T1000 (cell line): Measurements from ENCODE around the gene FOXP1.
"Not testable (repeated sequence)": the region's sequence is repeated elsewhere in the genome, so short reads cannot be mapped to it uniquely, and the experiment has no call there.

Experiments
- DNase-seq: peaks from one replicate; lab custom pipeline; 2025; ENCODE audit warnings: mixed read lengths; lab: John Stamatoyannopoulos, UW

FOXP1 gene

DNA sequence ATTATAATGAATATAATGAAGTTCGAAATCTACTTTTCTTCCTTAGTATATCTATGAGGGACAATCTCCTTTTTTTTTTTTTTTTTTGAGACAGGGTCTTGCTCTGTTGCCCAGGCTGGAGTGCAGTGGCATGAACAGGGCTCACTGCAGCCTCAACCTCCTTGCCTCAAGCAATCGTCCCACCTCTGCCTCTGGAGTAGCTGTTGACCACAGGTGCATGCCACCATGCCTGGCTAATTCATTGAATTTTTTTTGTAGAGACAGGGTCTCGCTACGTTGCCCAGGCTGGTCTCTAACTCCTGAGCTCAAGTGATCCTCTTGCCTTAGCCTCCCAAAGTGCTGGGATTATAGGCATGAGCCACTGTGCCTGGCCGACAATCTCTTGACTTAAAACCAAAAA lies 607.5 kb downstream of the FOXP1 start:
- not testable (repeated sequence) for DNase-seq

DNA sequence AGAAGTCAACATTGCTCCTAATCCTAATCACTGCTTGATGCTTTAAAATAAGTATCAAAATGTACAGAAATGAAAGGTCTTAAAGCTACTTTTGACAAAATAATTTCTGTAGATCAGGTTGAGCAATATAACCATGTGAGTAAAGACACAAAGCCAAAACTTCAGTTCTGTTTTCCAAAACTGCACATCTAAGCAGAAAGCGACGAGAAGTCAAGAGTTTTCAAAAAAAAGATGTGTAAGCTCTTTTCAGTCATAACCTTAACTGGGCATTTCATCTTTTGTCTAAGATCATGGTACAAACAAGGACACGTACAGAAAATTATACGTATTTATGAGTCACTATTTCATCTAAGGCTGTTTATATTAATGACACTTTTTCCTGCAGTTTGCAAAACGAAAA lies 608.8 kb downstream of the FOXP1 start:
- no peak for DNase-seq

DNA sequence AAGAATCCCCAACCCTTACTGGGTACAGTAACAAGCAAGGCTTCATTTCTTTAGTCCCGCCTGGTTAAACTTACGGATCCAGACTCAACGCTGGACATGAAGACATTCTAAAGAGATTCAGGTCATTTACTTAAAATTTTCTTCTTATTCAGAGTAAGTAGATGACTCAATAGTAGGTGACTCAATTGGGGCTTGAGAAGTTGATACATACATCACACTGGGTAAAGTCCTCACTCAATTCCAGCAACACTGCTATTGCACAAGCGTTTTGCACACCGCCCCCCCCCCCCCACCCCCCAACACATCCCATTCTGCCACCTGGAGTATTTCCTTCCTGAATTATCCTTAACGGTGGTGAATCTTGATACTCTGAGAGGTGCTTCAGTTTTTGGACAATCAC lies 610.0 kb downstream of the FOXP1 start:
- DNase-seq = no peak

DNA sequence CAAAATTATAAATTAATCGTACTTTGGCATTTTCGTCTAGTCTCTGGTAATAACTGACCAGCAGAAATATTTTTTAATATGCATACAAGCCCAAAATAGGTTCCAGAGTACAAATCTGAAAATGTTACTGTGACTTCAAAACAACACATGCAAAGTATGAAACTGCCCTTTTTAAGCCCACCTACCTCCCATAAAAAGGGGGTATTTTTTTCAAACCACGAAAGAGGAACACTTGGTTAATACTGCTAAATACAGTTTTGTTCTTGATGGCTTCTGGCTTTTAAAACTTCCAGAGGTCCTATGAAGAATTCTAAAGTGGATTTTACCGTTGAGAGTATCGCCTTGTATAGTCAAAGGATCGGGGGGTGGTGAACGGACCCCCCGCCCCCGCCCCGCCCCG lies 610.7 kb downstream of the FOXP1 start:
- no peak for DNase-seq

DNA sequence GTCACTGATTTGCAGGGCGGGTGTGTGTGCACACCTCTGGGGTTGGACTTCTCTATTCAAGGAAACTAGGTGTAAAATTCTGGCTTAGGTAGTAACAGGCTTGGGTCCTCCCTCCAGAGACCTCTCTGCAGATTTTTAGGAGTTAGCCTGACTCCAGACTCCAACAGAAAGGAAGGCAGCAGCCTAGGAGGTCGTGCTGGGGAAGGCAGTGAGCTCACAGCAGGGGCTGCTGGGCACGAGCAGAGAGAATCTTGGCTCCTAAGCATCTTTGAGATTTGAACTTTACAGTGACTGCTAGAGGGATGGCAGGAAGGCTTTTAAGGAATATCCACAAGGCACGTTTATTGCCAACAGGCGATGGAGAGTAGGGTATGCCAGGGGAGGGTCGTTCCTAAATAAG lies 612.6 kb downstream of the FOXP1 start:
- no peak for DNase-seq

DNA sequence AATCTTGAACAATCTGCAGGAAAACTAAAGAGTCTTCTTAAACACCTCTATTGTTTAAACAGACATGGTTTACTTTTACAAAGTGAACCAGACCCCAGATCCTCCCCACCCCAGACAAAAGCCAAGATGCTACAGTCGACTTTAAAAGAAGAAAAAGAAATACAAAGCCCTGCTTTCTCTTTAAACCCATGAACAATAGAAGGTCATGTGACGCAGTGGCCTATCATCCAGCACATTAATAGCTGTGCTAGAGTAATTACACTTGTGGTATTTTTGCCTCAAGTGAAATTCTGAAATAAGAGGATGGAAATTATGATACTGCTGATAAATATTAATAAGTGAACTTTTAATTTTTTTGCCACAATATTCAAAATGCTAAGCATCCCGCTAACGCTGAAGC lies 613.4 kb downstream of the FOXP1 start:
- no peak for DNase-seq

DNA sequence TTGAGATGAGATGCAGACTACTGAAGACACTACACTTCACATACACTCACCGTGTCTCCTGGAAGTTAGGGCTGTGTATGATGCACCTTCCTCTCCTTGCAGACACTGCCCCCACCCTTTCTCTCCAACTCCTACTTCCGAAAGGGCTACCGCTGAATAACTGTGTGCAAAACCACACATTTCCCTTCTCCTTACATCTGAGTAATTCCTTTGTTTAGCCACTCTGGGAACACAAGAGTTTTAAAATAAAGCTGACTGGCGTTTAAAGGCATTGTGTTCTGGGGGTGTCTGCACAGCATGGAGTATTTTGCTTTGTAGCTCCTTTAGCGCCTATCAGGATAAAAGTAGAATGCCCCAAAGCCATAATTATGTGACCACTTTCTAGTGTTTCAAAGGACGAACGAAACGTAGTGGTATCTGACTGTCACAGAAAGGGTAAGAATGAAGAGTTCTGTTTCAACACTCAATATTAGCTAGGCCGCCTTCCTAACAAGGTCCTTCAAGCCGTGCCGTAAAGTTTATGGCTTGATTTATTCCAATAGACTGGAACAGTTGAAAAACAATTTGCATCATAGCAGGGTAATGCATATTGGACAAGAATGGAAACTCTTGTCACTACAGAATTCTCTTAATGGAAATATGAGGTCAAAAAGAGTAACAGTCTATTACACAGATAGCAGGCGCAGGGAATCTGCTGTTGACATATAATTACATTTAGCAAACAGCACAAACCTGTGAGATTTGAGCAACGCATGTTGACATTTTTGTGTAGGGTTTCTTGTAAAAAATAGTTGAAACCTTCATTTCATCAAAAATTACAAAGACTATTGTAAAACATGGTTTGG lies 619.9 kb downstream of the FOXP1 start:
- no peak for DNase-seq

DNA sequence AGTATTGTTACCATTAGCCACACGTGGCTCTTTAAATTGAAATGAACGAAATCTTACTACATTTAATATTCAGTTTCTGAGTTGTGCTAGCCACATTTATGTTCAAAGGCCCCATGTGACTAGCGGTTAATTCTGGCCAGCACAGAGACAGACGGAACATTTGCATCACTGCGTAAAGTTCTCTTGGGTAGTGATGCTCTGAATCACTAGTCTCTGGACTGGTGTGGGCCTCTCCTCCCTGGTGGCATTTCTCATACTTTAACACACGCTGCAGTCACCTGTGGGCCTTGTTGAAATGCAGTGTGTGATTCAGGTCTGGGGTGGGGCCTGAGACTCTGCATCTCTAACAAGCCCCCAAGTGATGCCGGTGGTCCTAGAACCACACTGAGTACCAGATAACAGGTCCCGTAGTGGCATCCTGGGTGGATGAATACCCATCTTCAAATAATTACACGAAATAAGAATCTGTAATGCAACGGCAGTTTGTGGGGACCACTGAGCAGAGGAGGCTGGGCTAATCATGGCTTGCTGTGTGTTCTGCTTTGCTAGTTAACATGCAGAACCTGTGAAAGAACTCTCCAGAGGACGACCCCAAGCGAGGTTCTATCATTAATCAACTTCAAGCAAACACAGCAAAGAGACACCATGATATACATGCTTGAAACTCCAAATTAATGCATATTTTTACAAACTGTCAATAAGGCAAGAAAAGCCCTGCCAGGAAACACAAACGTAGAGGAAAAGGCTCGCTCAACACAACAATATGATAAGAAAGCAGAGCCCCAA lies 623.8 kb downstream of the FOXP1 start:
- no peak for DNase-seq

DNA sequence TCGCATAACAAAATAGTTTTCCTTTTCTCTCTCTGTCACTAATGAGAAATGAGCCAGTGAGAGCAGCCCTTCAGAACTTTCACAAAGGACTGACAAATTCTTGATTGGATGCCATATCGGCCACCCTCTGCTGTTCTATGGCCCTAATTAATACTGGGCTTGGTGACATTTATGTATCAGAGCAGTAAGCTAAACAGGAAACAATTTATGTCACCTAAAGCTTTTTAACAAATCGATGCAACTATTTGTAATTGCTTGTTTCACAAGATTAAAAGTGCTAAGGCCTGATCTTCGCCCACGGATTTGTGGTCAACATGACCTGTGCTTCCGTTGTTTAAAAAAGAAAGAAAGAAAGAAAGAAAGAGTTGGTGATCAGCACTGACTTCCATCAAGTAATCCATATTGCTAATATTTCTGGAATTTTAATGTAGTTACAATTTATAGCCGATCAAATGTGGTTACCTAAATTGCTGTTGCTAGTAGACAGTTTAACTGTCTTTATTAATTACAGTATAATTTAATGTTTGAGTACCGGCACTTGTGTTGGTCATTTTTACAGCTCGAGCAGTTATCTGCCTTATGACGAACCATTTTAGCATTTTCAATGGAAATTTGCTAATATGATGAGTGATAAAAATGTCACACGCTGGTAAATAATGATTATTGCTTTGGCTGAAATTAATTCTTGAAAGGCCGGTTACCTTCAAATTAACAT lies 631.3 kb downstream of the FOXP1 start:
- DNase-seq = no peak

DNA sequence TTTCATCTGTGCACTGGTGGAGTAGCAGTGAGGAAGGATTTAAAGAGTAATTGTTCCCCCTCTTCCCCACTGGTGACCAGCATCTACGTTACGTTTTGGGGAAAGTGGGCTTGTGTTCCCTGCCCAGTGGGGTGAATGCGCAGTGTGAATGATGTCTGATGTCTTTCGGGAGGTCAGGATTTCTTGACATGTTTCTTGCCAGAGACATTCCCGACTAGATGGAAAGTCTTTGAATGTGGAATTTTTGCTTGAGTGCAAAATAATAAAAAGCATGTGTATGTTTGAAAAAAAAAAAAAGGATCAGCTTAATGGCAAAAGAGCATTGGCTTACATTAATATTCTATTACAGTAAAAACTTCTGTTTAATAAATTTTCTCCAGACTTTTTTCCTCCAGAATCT lies 632.2 kb downstream of the FOXP1 start:
- DNase-seq = no peak

DNA sequence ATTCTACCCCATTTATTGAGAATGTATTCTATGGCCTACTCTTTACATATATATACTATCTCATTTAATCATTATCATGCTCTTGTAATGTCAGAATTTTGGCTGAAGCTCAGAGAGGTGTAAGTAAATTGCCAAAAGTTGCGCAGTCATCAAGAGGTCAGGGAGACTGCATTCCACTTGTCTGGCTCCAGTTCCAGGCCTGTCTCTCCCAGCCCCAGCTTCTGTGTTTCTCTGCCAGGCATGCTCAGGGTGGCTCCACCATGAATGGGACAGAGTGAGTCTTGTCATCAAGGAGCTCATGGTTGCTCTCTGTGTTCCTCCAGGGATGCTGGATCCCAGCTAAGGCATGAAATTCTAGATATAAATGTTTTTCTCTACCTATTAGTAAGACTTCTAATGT lies 635.9 kb downstream of the FOXP1 start:
- DNase-seq = no peak

DNA sequence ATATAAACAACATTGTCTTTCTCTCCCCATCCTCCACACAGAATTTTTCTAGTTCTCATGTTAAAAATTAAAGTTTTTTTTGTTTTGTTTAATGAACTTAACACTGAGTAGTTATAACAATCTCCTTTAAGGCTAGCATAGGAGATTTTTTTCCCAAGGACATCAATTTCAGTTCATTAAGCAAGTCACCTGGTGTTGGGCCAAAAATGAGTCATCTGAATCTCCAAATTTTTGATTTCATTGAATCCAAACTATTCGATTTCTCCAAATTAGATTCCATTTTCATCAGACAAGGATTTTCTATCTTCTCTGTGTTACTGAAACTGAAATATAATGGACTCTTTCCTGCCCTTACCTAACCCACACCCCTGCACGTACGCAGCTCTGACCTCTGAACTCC lies 639.6 kb downstream of the FOXP1 start:
- DNase-seq = no peak

DNA sequence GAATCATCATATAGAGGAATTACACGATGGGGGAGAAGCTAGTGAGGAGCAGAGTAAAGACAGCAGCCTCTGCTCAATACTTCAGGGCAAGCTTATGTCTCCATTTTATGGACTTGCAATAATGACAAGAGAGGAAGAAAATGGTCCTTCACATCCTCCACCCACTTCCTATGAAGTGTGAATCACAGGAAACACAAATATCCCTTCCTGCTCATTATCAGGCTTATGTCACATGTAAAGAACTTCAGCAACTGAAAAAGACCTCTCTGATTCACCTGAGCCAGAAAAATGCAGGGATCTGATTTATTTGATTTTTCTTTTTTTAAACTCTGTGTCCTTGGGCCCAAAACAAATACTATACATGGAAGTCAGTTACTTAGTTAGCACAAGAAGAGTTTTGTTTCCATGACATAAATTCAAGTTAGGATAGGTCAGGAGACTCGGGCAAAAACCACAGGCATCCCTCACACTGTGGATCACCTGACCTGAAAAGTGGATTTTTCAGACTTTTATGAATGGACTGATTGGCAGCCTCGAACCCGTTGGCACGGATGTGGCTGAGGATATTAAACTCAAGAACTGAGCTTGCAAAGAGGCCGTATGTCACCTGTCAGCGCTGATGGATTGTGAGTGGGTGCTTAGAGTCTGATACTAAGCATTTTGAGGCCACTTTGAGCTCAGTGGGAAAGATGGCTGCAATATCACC lies 650.3 kb downstream of the FOXP1 start:
- no peak for DNase-seq

DNA sequence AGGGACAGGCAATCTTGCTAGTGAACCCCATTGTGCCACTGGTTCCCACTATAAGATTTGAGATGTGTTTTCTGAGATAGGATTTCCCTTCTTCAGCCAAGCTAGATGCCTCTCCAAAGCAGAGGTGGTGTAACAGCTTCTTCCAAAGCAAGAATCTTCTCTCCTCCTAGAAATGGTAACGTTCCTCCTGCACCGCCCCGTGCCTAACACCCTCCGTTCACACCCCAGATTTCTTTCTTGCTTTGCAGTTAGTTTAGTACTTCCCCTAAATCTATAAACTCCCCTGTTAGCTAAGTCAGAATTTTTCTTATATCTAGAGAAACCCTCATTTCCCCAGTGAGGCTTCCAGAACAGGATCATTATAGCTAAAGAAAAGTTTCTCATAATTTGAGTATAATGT lies 653.5 kb downstream of the FOXP1 start:
- no peak for DNase-seq

DNA sequence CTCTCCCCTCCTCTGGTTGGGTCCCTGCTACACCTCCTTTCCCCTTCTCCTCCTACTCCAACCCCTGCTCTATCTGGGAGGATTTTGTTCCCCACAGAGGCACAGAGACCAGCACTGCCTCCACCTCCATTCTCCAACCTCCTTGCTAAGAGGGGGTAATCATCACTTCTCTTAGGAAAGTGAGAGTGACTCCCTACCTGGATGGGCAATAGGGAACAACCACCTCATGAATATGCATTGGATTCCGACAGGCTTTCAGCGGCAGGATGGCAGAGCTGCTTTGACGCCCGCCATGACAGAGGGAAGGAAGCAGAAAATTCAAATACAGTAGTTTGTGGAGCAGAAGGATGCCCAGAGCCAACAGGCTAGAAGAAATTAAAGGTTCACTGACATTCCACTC lies 656.3 kb downstream of the FOXP1 start:
- DNase-seq = no peak

DNA sequence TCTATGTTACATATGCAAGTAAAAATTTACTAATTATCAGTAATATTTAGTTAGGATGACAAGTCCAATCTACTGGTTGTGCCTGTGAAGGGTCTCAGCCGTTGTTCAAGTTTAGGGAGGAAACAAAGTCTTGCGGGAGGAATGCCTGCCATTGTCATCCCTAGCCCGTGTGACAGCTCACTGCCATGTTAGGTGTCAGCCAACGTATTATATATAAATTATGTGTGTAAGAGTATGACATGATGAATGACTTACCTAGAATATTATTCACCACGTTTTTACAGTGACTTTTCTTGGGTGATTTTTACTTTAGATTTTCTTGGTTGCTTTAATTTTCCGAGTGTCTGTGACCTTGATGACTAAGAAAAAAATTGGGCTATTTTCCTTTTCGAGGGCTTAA lies 656.7 kb downstream of the FOXP1 start:
- no peak for DNase-seq

DNA sequence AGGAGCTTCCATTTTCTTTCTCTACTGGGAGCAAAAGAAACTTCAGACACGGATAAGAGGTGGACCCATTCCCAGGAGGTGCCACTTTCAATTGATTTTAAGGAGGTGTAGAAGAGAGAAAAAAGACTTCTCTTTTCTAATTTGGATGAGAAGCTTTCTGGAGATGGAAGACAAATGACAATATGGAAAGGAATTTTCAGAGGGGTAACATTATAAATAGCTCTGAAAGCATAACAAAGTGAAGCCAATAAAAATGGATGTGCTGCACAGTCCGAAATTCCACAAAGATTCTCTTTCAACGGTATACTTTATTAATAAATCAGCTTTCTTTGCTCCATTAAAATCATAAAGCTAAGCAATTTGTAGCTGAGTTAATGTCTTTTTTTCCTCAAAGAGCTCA lies 663.9 kb downstream of the FOXP1 start:
- no peak for DNase-seq

DNA sequence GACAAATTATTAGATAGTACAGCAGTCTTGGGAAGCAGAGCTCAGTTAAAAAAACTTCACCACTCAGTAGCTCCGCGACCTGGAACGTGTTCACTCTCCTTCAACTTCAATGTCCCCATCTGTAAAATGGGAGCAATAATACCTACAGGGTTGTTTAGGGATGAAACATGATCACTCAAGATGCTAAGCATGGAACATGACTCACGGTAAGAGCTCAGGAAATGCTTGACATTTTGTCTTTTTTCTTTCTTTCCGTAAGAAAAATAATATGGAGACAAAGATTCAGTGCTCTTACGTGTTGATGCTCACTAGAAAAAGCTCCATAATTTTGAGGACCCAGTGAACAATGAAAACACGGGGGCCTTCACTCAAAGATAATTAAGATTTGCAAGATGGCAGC lies 664.4 kb downstream of the FOXP1 start:
- no peak for DNase-seq

DNA sequence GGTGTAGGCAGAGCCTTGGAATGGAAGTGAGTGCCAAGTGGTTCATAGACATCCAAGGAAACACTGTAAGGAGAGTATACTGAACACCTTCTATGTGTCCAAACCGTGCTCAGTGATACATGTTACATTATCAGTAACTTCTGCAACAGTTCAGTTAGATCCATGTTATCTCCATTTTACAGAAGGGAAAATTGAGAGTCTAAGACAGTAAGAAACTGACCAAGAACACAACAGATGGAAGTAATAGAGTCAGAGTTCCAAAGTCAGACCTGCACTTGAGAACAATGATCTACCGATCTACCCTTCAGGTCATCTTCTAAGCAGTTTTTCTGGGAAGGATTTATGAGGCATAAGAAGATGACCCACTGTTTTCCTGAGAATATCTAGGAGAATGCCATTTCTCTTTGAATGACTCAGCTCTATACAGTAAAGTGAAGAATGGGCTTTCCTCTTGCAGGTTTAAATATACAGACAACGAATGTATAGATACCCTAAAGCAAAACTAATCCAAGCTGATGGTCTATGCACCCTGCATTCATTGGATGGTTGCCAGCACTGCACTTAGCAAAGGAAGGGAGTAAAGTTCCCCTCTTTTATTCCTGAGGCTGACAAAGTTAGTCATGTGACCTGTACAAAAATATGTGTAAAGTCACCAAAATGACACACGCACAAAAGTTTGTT lies 667.0 kb downstream of the FOXP1 start:
- DNase-seq = no peak

DNA sequence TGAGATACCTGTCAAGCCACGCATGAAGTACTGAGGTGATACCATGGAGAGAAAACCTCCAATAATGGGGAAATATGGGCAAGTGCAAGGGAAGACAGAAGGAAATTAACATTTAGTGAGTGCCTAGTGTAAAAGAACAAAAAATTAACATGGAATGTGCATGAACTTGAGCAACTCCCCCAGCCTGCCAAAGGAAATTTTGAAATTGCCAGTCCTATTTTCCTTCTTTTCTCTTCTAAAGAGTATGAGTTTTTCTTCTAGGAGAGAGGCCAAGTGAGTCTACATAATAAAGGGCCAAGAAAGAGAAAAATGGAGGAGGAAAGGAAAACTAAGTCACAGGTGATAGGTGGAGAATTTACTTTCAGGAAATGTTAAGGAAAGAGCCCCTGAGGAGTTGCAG lies 668.7 kb downstream of the FOXP1 start:
- no peak for DNase-seq

DNA sequence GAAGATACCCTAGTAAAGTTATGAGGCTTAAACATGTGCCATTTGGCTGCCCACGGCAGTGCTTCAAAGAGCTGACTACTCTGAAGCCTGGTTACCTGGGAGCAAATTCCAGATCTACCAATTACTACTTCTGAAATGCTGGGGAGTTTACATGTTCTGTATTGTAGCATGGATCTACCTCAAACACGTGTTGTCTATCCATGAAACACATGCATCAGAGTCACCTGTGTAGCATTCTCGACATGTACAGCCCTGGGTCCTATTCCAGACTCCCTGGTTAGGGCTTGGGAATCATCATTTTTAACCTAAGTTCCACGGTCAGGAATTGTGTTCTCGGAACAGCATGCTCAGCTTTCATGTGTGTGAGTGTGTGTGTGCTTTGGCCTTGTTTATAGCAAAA lies 671.8 kb downstream of the FOXP1 start:
- DNase-seq = no peak

DNA sequence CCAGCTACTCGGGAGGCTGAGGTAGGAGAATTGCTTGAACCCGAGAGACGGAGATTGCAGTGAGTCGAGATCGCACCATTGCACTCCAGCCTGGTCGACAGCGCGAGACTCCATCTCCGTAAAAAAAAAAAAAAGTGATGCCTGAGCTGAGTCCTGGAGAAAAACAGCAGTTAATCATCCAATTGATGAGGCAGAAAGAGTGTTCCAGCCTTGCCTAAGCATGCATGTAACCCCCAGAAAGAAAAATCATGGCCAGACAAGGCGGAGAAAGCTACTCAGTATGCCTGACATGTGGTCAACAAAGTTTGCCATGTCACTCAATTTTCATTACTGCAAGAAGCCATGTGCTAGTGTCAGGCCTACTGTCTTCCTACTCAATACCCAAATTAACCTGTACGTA lies 678.0 kb downstream of the FOXP1 start:
- DNase-seq = no peak
